Vagina (tissue), 2 donors: ENCODE data around the gene C2orf74. TPM values are rescaled to one million over a fixed set of nuclear protein-coding genes. Genes with fewer than 3 reads are reported as not detected.
"Not testable (repeated sequence)": the region's sequence is repeated elsewhere in the genome, so short reads cannot be mapped to it uniquely, and the experiment has no call there.

Experiments
- DNase-seq, 2 donors: peaks; one replicate each; pipeline ENCODE4 v3.0.0-alpha.2; 2017; ENCODE audit errors: extremely low spot score in 2 of 2
- H3K27ac ChIP-seq: fragments of 200-600 bp; sonication (generic); one replicate; pipeline ENCODE4 v1.5.1; 2019
- H3K27me3 ChIP-seq: fragments of 200-600 bp; sonication (generic); one replicate; pipeline ENCODE4 v1.5.1; 2019
- H3K36me3 ChIP-seq, 2 donors: fragments of 200-600 bp; sonication (generic); one replicate each; pipeline ENCODE4 v1.5.1; 2017 to 2019
- H3K4me1 ChIP-seq: fragments of 200-600 bp; sonication (generic); one replicate; pipeline ENCODE4 v1.5.1; 2019
- H3K4me3 ChIP-seq, 2 donors: fragments of 200-600 bp; sonication (generic); 1 replicate in 1 of 2; 2 replicates in 1 of 2; pipeline ENCODE4 v1.5.1; 2016 to 2019
- H3K9me3 ChIP-seq: fragments of 200-600 bp; sonication (generic); one replicate; pipeline ENCODE4 v1.5.1; 2019
- POLR2A ChIP-seq, 2 donors: fragments of 450-650 bp; IDR thresholded peaks; one replicate each; pipeline ENCODE4 v1.6.1; 2017; ENCODE audit warnings: antibody characterized with exemption in 2 of 2, mild to moderate bottlenecking in 2 of 2, moderate library complexity in 2 of 2
- POLR2AphosphoS5 ChIP-seq, 2 donors: sonication (generic); formaldehyde crosslinking; IDR thresholded peaks; one replicate each; pipeline ENCODE4 v1.9.0; 2017; ENCODE audit warnings: antibody characterized with exemption in 2 of 2, mild to moderate bottlenecking in 2 of 2, low read depth in 1 of 2; ENCODE audit not compliant: insufficient read depth in 1 of 2
- intact Hi-C: fragments of 100-400 bp; cut with DNase I; formaldehyde crosslinking; loops from one replicate; pipeline ENCODE4 v1.15.1; 2023
- total RNA-seq: library from RNA; depleted of rRNA; stranded (reverse); fragments of >200 nt; gene quantifications from one replicate; pipeline ENCODE4 v1.2.3, GENCODE V29; 2016
- TF ChIP-seq, protein P1 (sequence below), 3 experiments: fragments of 450-650 bp in 2 of 3; fragments of 200-600 bp in 1 of 3; sonication (generic) in 1 of 3; IDR thresholded peaks; one replicate each; pipeline ENCODE4 v1.5.1; 2017 to 2019; ENCODE audit warnings: antibody characterized with exemption in 3 of 3, mild to moderate bottlenecking in 2 of 3, moderate library complexity in 2 of 3

Gene C2orf74
- total RNA-seq, 1 donor from 2014 or later = 8.8 TPM

DNA sequence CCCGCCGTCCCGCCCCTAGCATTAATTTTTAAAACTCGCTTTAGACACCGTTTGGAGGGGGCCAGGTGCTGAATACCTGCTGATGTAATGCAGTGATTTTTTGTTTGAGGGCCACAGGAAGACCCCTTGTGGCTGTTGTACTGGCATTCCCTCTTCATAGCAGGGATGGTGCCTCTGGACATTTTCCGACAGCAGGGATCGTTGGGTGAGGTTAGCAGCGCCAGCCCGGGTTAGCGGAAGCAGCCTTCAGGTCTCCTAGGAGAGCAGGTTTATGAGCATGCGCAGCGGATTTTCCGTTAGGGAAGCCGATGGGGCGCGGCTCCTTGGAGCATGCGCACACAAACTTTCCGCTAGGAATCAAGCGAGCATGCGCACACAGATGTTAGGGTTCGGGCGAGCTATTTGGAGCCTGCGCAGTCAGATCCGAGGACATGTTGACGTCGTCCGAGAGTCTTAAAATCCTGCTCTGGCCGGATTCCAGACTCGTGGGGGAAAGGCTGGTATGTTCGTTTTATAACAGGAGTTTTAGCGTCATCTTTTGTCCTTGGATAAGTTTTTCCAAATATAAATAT, 17.2 kb upstream of the C2orf74 start:
- intact Hi-C loops = no loop called here

DNA sequence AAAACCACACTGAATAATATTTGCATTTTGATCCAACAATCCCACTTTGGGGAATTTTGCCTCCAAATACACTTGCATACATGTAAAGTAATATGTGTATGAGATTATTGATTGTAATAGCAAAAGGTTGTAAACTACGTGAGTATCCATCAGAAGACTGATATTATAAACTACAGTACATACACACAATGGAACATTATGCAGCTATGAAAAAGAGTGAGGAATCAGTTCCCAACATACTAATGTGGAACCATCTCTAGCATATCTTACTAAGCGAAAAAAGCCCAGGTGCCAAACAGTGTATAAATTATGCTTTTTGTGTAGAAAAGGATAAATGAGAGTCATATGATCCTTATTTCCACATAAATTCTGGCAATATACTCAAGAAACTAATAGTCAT, 16.0 kb upstream of the C2orf74 start:
- intact Hi-C loops = no loop called here
- peak overlapping the region in 1 of 2 donors; percentile 55 for H3K4me3 ChIP-seq

More for the DNA sequence above, 17.2 kb upstream of the C2orf74 start:
- DNase-seq = peak in 1 of 2 donors; percentile 94
- peak overlapping the region; percentile 53 to 55 for H3K4me3 ChIP-seq
- TF ChIP-seq, protein P1, sequence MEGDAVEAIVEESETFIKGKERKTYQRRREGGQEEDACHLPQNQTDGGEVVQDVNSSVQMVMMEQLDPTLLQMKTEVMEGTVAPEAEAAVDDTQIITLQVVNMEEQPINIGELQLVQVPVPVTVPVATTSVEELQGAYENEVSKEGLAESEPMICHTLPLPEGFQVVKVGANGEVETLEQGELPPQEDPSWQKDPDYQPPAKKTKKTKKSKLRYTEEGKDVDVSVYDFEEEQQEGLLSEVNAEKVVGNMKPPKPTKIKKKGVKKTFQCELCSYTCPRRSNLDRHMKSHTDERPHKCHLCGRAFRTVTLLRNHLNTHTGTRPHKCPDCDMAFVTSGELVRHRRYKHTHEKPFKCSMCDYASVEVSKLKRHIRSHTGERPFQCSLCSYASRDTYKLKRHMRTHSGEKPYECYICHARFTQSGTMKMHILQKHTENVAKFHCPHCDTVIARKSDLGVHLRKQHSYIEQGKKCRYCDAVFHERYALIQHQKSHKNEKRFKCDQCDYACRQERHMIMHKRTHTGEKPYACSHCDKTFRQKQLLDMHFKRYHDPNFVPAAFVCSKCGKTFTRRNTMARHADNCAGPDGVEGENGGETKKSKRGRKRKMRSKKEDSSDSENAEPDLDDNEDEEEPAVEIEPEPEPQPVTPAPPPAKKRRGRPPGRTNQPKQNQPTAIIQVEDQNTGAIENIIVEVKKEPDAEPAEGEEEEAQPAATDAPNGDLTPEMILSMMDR (IDR thresholded peaks at IDR 0.05) = no peak
- TF ChIP-seq POLR2A (IDR thresholded peaks at IDR 0.05) (peak in 1 of 2 donors; percentile 40), POLR2AphosphoS5 (IDR thresholded peaks at IDR 0.05; ENCODE audit: insufficient read depth in 1 of 2, low read depth in 1 of 2) (peak; percentile 81 to 99)
- H3K4me1 ChIP-seq = peaks cover 9% of the 10 kb centered on the region
- H3K9me3 ChIP-seq = no peaks in the 10 kb centered on the region
- peak overlapping the region; percentile 66 for H3K27ac ChIP-seq
- H3K27me3 ChIP-seq = no peaks in the 10 kb centered on the region
- H3K36me3 ChIP-seq = peaks cover 0 to 12% of the 10 kb centered on the region in 2 donors

DNA sequence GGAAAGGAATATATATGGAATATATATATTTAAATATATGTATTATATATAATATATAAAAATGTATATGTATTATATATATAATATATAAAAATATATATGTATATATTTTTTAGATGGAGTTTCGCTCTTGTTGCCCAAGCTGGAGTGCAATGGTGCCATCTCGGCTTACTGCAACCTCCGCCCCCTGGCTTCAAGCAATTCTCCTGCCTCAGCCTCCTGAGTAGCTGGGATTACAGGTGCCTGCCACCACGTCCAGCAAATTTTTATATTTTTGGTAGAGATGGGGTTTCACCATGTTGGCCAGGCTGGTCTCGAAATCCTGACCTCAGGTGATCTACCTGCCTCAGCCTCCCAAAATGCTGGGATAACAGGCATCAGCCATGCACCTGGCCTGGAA, 13.9 kb upstream of the C2orf74 start:
- H3K27me3 ChIP-seq, H3K27ac ChIP-seq, H3K4me3 ChIP-seq, H3K4me1 ChIP-seq, DNase-seq, H3K9me3 ChIP-seq, intact Hi-C loops: not testable (repeated sequence)
- H3K36me3 ChIP-seq = peaks cover 0 to 12% of the 10 kb centered on the region in 2 donors

More for the DNA sequence above, 16.0 kb upstream of the C2orf74 start:
- no peak for TF ChIP-seq POLR2A (IDR thresholded peaks at IDR 0.05)
- TF ChIP-seq, protein P1 (IDR thresholded peaks at IDR 0.05) = no peak
- no peak for TF ChIP-seq POLR2AphosphoS5 (IDR thresholded peaks at IDR 0.05; ENCODE audit: insufficient read depth in 1 of 2, low read depth in 1 of 2)
- H3K4me1 ChIP-seq = peaks cover 9% of the 10 kb centered on the region
- H3K27ac ChIP-seq = no peak overlapping the region
- no peak for DNase-seq
- H3K36me3 ChIP-seq = peaks cover 0 to 12% of the 10 kb centered on the region in 2 donors
- no peaks in the 10 kb centered on the region for H3K9me3 ChIP-seq
- no peaks in the 10 kb centered on the region for H3K27me3 ChIP-seq

DNA sequence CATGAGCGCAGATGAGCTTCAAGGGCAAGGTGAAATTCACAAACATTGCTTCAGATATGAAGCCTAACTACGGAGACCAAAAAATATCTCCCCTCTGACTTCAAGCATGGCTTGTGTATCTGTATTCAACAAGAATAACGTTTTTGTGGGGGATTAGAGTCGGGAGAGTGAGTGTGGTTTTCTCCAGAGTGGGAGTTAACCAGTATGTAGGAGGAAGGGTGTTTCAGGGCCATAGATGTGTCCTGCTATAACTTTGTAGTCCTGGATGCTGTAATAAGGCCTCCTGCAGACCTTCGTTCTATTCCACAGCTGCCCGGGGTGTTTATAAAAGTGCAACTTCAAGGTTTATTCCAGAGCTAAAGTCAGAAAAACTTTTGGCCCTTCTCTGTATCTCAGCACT, 12.9 kb upstream of the C2orf74 start:
- intact Hi-C loops = no loop called here
- H3K27me3 ChIP-seq = no peaks in the 10 kb centered on the region
- H3K4me3 ChIP-seq = no peak overlapping the region
- TF ChIP-seq POLR2AphosphoS5 (IDR thresholded peaks at IDR 0.05; ENCODE audit: insufficient read depth in 1 of 2, low read depth in 1 of 2) = no peak
- TF ChIP-seq, protein P1 (IDR thresholded peaks at IDR 0.05) = no peak
- no peak for TF ChIP-seq POLR2A (IDR thresholded peaks at IDR 0.05)
- no peak for DNase-seq
- no peaks in the 10 kb centered on the region for H3K9me3 ChIP-seq
- H3K4me1 ChIP-seq = peaks cover 9% of the 10 kb centered on the region
- no peak overlapping the region for H3K27ac ChIP-seq
- H3K36me3 ChIP-seq = peaks cover 0 to 12% of the 10 kb centered on the region in 2 donors

DNA sequence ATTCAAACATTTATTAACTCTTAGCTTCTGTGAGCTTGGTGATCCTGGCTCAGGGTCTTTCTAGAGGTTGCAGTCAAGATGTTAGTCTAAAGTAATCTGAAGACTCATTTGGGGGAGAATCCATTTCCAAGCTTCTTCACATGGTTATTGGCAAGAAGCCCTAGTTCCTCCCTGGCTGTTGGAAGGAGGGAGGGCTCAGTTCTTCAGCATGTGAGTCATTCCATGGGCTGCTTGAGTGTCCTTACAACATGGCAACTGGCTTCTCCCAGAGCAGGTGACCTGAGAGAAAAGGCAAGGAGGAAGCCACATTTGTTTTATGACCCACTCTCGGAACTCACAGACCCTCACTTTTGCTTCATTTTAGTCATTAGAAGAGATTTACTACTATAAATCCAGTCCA, 10.6 kb upstream of the C2orf74 start:
- no peak for DNase-seq
- peaks cover 0 to 12% of the 10 kb centered on the region in 2 donors for H3K36me3 ChIP-seq
- no peak overlapping the region for H3K4me3 ChIP-seq
- intact Hi-C loops = no loop called here
- TF ChIP-seq, protein P1 (IDR thresholded peaks at IDR 0.05) = no peak
- no peak for TF ChIP-seq POLR2A (IDR thresholded peaks at IDR 0.05)
- TF ChIP-seq POLR2AphosphoS5 (IDR thresholded peaks at IDR 0.05; ENCODE audit: insufficient read depth in 1 of 2, low read depth in 1 of 2) = no peak
- H3K4me1 ChIP-seq = no peaks in the 10 kb centered on the region
- no peaks in the 10 kb centered on the region for H3K9me3 ChIP-seq
- no peak overlapping the region for H3K27ac ChIP-seq
- no peaks in the 10 kb centered on the region for H3K27me3 ChIP-seq
